ENCODE measurements around the gene GPI.

GRCh38 chr19:34368338-34368737 lies 3.3 kb downstream of the GPI start:
- no peak for TF ChIP-seq POLR2AphosphoS5 (IDR thresholded peaks at IDR 0.05; ENCODE audit: low read depth, low read length)
- TF ChIP-seq REST (IDR thresholded peaks at IDR 0.05; ENCODE audit: insufficient read depth in 1 of 2, low read depth in 2 of 2, low read length in 2 of 2) = no peak
- no peak for TF ChIP-seq SIN3A (IDR thresholded peaks at IDR 0.05; ENCODE audit: borderline replicate concordance, insufficient read depth, low read length)
- TF ChIP-seq TAF1 (IDR thresholded peaks at IDR 0.05; ENCODE audit: borderline replicate concordance, insufficient read depth, low read length) = no peak
- TF ChIP-seq FOXP2 (optimal IDR thresholded peaks at IDR 0.05; ENCODE audit: borderline replicate concordance, extremely low read depth, extremely low read length, insufficient read depth) = no peak
